Left colon (tissue), 2 donors: Measurements from ENCODE around the gene NDUFS1. TPM values are rescaled to one million over a fixed set of nuclear protein-coding genes. Genes with fewer than 3 reads are reported as not detected.
A peak's percentile ranks its signal among the peaks of the same experiment; 100 is the strongest.
"Not testable (repeated sequence)": the region's sequence is repeated elsewhere in the genome, so short reads cannot be mapped to it uniquely, and the experiment has no call there.

Source experiments
- ATAC-seq: fragments of 200-7000 bp; cut with Tn5 transposase; one replicate; pipeline ENCODE4 v1.9.1; 2020; ENCODE audit warnings: mild to moderate bottlenecking, moderate library complexity
- DNase-seq, 2 donors: peaks; one replicate each; pipeline ENCODE4 v3.0.0-alpha.2; 2020
- intact Hi-C, 2 donors: fragments of 100-400 bp; cut with DNase I in 1 of 2; cut with micrococcal nuclease in 1 of 2; formaldehyde crosslinking; loops; one replicate each; pipeline versions ENCODE4 v1.11.2 to v1.14.0; 2022; cut with DNase I, micrococcal nuclease
- total RNA-seq, 2 donors: library from RNA; stranded (reverse); fragmentation: NEBNext Ultra II Directional; extraction: Animal tissue kit (Norgen Biotek cat#: 25700); gene quantifications; one replicate each; pipeline ENCODE4 v1.2.1, GENCODE V29; 2021
- donor health status: DM: no; HTN: no; CAD: no.
- donor health status: DM: yes; HTN: yes; CAD: no.

Gene NDUFS1
- total RNA-seq, 2 donors from 2014 or later: 169 to 190 TPM

DNA sequence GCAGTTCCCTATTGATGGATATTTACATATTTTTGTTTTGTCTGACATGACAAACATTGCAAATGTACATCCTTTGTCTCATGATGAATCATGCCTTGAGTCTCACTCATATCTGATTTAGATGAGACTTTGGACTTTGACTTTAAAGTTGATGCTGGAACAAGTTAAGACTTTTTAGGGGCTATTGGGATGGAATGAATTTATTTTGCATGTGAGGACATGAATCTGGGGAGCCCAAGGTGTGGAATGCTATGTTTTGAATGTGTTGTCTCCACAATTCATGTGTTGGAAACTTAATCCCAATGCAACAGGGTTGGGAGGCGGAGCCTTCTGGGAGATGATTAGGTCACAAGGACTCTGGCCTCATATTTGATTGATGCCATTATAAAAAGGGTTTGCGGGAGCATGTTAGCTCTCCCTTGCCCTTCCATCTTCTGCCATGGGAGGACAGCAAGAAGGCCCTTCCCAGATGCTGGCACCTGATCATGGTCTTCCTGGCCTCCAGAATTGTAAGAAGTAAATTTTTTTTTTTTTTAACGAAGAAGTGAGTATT is 44.1 kb downstream of the NDUFS1 start:
- ATAC-seq: peak; percentile 65
- no peak for DNase-seq
- intact Hi-C loops: no loop called here

DNA sequence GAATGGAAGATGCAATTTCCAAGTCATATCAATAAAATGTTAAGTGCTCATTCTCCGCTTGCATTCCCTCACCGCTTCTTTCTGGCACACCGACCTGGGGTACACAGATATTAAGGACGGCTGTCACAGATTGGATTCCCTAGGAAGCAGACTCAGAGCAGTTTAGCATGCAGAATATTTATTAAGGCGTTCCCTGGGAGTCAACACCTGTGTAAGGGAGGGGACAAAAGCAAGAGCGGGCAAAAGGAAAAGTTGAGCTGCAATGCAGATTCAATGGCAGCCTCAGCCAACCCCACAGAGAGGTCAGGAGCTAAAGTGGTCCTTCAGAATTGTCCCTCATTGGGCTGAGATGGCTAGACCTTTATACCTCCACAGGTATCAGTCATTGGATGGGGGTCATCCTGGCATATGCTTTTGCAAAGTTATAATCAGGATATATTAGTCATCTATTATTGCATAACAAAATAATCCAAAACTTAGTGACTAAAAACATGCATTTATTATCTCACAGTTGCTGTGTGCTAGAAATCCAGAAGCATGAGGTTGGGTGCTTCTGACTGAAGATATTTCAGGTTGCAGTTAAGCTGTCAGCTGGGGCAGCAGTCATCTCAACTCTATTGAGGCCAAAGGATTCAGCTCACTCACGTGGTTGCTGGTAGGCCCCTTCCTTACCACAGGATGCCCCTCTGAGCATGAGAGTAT is 46.2 kb downstream of the NDUFS1 start:
- intact Hi-C loops: no loop called here
- DNase-seq: no peak
- ATAC-seq: no peak

DNA sequence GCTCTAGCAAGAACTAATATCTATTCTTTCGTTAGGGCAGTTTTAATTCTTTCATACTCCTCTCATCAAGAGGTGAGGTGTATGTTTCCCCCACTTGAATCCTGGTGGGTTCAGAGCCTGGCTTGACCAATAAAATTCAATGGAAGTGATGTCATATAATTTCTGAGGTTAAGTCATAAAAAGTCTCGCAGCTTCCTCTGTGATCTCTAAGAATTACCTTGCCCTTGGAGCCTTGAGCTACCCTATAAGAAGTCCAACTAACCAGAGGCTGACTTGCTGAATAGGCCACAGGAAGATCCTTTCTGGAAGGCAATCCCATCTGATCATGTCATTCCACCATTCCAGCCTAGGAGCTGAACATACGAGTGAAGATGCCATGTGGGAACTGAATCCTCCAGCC is 47.1 kb downstream of the NDUFS1 start:
- no peak for DNase-seq
- no peak for ATAC-seq
- intact Hi-C loops: no loop called here

DNA sequence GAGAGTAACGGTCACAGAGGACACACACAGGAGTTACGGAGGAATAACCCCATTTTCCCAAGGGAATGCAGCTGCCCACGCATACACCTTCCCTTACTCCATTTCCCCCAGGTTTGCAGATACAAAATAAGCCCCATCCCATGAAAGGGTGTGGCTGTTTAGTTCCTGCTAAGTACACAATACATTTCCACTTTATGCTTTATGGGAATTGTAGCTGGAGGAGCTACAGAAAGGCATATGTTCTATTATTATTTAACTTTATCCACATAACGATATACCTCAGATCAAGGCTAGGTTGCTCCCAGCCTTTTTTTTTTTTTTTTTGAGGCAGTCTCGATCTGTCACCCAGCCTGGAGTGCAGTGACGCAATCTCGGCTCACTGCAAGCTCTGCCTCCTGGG is 50.5 kb downstream of the NDUFS1 start:
- intact Hi-C loops: no loop called here

DNA sequence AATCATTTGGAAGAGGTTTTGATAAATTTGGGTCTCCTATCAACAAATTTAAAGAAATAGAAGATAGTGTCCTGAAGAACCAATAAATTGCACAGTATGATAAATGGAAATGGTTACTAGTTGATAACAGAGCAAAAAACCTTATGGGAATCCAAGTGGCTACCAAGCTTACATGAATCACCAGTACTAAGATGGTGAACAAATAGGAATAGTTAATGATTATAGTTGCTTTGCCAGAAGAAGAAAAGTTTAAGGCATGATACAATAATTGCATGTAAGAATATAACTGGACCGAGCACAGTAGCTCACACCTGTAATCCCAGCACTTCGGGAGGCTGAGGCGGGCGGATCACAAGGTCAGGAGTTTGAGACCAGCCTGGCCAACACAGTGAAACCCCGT is 53.7 kb downstream of the NDUFS1 start:
- DNase-seq: no peak

More for the DNA sequence above, 50.5 kb downstream of the NDUFS1 start:
- no peak for DNase-seq
- ATAC-seq: peak; percentile 78

DNA sequence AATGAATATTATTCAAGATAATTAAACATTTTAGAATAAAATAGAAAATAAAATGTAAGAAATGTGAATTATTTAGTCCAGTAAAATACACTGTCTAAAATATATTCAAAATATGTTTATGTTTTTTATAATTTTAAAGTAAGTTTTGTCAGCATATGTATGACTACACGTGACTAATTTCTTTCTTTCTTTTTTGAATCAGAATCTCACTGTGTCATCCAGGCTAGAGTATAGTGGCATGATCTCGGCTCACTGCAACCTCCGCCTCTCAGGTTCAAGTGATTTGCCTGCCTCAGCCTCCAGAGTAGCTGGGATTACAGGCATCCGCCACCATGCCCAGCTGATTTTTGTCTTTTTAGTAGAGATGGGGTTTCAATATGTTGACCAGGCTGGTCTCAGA is 54.2 kb downstream of the NDUFS1 start:
- DNase-seq (no peak), ATAC-seq (no peak)
- intact Hi-C loops: no loop called here

More for the DNA sequence above, 53.7 kb downstream of the NDUFS1 start:
- no peak for ATAC-seq
- intact Hi-C loops: no loop called here

DNA sequence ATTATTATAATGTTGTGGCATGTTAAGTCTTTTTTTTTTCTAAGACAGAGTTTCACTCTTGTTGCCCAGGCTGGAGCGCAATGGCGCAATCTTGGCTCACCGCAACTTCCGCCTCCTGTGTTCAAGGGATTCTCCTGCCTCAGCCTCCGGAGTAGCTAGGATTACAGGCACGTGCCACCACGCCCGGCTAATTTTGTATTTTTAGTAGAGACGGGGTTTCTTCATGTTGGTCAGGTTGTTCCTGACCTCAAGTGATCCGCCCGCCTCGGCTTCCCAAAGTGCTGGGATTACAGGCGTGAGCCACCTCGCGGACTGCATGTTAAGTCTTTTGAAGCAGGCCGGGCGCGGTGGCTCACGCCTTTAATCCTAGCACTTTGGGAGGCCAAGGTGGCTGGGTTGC is 60.4 kb downstream of the NDUFS1 start:
- DNase-seq, ATAC-seq: not testable (repeated sequence)
- intact Hi-C loops: loop anchor here in 1 of 2 donors (10.0 kb wide), 1 partner anchor 56 kb away; the partner anchor contains the start of genes EEF1B2 and NDUFS1

DNA sequence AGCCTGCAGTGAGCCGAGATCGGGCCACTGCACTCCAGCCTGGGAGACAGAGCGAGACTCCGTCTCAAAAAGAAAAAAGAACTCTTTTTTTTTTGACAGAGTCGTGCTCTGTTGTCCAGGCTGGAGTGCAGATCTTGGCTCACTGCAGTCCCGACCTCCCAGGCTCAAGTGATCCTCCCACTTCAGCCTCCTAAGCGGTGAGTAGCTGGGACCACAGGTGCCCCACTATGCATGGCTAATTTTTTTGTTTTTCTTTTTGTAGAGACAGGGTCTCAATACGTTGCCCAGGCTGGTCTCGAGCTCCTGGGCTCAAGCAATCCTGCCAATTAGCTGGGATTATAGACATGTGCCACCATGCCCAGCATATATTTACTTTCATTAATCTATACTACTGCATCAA is 60.8 kb downstream of the NDUFS1 start:
- ATAC-seq: no peak
- intact Hi-C loops: loop anchor here in 1 of 2 donors (10.0 kb wide), 1 partner anchor 56 kb away; the partner anchor contains the start of genes EEF1B2 and NDUFS1
- no peak for DNase-seq

DNA sequence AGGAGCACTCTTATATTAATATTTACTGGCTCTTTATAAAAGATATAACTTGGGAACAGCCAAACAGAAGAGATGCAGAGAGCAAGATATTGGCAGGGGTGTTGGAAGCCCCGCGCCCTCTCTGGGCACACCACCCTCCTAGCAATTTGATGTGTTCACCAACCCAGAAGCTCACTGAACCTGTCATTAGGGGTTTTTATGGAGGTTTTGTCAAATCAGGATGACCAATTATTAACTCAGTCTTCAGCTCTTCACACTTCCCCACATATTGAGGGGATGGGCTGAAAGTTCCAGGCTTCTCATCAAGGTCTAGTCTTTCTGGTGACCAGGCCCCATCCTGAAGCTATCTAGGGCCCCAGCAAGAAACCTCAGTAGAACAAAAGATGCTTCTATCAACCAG is 62.4 kb downstream of the NDUFS1 start:
- ATAC-seq (no peak), DNase-seq (no peak)
- intact Hi-C loops: loop anchor here in 1 of 2 donors (10.0 kb wide), 1 partner anchor 58 kb away; the partner anchor contains the start of genes EEF1B2 and NDUFS1

DNA sequence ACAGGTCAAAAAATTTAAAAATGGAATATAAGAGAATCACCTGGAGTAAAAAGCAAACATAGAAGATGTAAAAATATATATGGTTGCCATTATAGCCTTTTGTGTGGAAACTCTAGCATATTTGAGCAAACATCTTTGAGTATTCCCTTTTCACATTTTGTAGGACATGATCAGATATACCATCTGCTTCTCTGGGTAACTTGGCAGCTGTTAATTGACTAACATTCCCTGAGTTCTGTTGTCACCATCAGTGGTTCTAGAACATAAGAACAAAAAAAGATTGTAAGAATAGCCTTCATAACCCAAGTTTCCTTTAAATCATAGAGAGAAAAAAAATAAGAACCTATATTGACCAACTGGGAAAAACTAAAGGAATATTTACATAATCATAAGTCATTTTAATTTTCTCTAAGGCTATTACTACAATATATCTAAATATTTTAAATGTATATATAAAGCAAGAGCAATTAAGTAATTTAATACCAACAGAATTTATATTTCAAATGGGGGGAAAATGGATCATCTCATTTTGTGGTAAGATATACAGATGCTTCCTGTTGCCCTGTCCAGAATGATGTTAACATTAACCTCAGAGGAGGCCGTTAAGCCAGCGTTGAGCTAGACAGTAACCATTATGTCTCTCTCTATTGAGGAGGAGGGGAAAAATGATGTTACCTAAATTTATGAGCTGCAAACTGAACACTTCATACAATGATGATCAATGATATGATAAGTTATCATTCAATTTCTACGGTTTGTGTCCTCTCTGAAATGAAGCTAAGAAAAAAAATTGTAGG is 63.5 kb downstream of the NDUFS1 start:
- DNase-seq: no peak
- no peak for ATAC-seq
- intact Hi-C loops: loop anchor here in 1 of 2 donors (10.0 kb wide), 1 partner anchor 59 kb away; the partner anchor contains the start of genes EEF1B2 and NDUFS1

DNA sequence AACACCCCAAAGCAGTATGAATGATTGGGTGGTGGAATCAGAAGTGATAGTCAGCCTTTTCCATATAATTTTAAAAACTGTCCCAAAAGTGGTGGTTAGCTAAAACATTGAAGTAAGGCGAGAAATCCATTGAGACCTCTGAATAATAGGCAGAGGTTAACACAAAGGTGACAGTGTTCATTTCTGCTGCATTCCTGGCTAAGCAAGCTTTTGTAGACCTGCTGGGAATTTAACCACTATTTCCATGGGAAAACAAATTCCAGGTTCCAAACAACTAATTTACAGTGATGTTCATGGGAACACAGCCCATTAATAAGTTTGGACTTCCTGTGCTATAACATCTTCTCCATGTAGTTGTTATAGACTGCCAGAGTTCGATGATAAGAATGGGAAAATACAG is 66.9 kb downstream of the NDUFS1 start:
- no peak for DNase-seq
- intact Hi-C loops: loop anchor here in 1 of 2 donors (10.0 kb wide), 1 partner anchor 63 kb away; the partner anchor contains the start of genes EEF1B2 and NDUFS1
- ATAC-seq: no peak

DNA sequence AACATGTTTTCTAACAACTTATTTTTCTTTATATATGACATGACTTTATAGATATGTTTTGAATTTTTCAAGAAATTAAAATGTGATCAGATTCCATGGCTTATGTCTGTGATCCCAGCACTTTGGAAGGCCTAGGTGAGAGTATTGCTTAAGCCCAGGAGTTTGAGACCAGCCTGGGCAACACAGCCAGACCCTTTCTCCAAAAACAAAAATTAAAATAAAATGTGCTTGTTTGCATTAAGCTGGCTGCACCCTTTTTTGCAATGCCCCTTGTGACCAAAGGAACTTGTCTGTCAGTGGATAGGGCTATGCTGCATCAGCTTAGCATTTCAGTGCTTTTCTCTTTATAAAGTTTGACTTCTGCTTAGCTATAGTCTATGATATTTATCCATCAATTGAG is 71.0 kb downstream of the NDUFS1 start:
- intact Hi-C loops: no loop called here
- DNase-seq: no peak
- no peak for ATAC-seq

DNA sequence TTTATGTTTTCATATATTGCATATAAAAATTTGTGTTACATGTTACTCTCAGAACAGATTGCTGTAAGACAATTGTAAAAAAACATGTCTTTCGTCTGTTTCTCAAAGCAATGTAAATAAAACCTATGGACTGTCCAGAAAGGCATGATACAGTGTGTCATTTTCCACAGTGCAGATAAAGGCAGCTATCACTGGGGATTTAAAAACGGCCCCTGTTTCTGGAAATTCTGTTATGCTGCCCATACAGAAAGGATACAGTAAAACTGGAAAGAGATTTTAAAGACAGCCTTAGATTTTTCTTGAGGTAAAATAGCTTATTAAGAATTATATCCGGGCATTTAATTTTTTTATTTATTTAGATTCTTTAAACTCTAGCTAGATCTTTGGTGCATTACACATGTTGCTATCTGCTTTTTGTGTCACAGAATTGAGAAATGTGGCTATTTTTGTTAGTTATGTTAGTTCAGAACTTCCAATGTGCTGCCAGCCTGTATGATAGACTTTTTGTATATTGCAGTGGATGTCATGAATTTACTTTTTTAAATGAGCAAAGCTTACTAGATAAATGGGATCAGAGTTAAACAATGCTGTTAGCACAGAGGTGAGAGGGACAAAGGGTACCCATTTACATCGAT is 72.4 kb downstream of the NDUFS1 start:
- DNase-seq (no peak), ATAC-seq (peak; percentile 38)
- intact Hi-C loops: no loop called here

DNA sequence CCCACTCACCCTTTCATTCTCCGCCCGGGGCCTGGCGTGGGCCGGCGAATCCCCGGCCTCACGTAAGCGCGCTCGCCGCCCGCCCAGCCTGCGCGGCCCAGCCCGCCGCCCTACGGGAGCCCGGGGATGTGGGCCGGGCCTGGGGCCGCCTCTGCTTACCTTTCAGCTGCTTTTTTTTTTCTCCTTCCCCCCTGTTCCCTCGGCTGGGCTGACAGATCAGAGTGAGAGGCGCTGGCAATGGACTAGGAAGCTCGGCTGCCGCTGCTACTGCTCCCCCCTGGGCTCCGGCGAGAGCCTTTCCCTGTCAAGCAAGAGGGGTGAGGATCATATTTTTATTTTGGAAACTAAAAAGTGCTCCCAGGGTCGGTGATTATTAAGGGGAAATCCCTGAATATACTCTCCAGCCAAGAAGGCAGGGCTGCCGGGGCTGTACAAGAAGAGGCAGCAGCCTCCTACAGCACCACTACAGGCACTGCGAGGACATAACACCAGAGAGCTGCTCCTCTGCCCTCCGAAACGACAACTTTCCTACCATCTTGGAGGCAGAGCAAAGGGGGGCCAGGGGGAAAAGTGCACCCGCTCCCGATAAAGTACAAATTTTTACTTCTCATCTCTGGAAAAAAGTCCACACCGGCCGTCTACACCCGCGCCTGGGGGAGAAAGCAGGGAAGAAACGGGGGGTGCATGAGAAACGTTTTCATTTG is 73.3 kb downstream of the NDUFS1 start, which contains the start of gene INO80D:
TSS of gene INO80D (minus strand) at position 433 of the 704 bp plus-strand sequence. CDS start 23,158 bp downstream, outside the sequence.
- ATAC-seq (peak; percentile 80), DNase-seq (peak; percentile 78 to 80)
- intact Hi-C loops: no loop called here

DNA sequence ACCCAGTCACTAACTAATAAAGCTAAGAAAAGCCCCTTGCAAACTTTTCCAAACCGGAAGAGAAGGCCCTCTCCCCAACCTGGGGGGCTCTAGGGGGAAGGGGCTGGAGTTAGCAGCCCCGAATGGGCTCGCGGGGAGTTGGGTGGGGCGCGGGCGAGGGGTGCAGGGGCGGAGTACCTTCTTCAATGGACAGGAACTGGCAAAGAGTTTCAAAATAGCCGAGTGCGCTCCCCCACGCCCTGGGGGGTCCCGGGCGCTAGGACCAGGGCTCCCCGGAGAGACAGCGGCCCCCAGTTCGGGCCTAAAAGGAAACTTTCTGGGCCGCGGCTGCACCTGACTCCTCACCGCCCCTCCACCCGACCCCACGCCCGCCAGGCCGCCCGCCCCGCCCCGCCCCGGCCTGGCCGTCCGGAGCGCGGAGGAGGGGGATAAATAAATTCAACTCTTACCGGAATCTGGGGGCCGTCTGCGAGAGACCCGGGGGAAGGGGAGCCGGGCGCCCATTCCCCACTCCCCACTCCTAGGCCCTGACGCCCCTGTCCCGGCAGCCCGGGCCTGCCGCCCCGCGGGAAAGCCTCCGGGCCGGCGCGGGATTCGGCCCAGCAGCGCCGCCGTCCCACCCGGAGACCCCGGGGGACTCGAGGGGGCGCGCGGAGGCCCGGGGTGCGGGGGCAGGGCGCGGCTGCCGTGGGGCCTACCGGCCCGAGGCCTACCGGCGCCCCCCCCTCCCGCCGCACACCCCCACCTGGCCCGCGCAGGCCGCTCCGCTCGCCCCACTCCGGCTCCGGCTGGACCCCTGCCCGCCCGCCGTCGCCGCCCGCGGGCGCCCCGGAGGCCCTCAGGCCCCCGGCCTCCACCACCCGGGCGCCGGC is 74.1 kb downstream of the NDUFS1 start:
- intact Hi-C loops: no loop called here
- peak; percentile 40 for ATAC-seq
- peak; percentile 46 to 61 for DNase-seq

DNA sequence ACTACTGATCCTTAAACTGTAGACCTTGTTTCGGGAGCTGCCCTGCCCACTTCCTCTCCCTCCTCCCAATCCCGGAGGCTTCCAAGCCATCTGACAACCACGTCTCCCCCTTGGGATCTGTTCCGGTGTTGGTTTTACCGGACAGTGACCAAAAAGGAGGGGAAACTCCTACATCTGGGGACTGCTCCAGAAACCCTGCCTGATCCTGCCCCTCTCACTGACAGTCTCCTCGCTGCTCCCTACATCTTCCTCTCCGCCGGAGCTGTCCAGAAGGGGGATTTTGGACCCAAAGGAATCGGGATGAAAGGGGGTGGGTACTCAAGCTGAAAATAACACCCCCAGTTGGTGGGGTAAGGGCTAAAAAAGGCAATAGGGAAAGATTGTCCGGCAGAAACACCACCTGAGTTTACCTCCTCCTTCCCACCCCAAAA is 74.8 kb downstream of the NDUFS1 start:
- intact Hi-C loops: no loop called here
- peak; percentile 55 for ATAC-seq
- peak; percentile 61 to 83 for DNase-seq
